ENCODE data around the gene PCDH9.

PCDH9 gene

GRCh38 chr13:67229481-67230403 lies at the start of gene PCDH9:
PCDH9 (minus strand) TSS chr13:67230336; CDS start chr13:67228440, 1,896 bp downstream.
- Histone ChIP-seq H3K9me3 (ENCODE audit: low read depth, low read length) (no peaks in the 10 kb centered on the region), H3K36me3 (ENCODE audit: insufficient read depth, low read length) (no peaks in the 10 kb centered on the region), H3K27ac (no peak within 1 kb of the TSS), H3K9ac (ENCODE audit: insufficient read length) (peak within 1 kb of the TSS; percentile 69), H3K4me3 (peak within 1 kb of the TSS; percentile 95)
- TF ChIP-seq FOXP2 (optimal IDR thresholded peaks at IDR 0.05; ENCODE audit: control extremely low read depth, extremely low read length, insufficient read depth): no peak
- peak; percentile 81 for TF ChIP-seq POLR2AphosphoS5 (IDR thresholded peaks at IDR 0.05; ENCODE audit: borderline replicate concordance, low read depth, low read length)
- DNase-seq (ENCODE audit: low read depth, low spot score): no peak

GRCh38 chr13:67278235-67278634 lies 48.1 kb upstream of the PCDH9 start:
- Histone ChIP-seq H3K9ac (ENCODE audit: insufficient read length) (no peak overlapping the region), H3K4me3 (no peak overlapping the region), H3K9me3 (ENCODE audit: low read depth, low read length) (no peaks in the 10 kb centered on the region), H3K36me3 (ENCODE audit: insufficient read depth, low read length) (no peaks in the 10 kb centered on the region), H3K27ac (no peak overlapping the region)
- DNase-seq (ENCODE audit: low read depth, low spot score): no peak
- TF ChIP-seq FOXP2 (optimal IDR thresholded peaks at IDR 0.05; ENCODE audit: control extremely low read depth, extremely low read length, insufficient read depth) (no peak), EZH2 (IDR thresholded peaks at IDR 0.05) (no peak), POLR2AphosphoS5 (IDR thresholded peaks at IDR 0.05; ENCODE audit: borderline replicate concordance, low read depth, low read length) (no peak)

GRCh38 chr13:67277581-67277980 lies 47.4 kb upstream of the PCDH9 start:
- Histone ChIP-seq H3K27ac (no peak overlapping the region), H3K9me3 (ENCODE audit: low read depth, low read length) (no peaks in the 10 kb centered on the region), H3K36me3 (ENCODE audit: insufficient read depth, low read length) (no peaks in the 10 kb centered on the region), H3K4me3 (no peak overlapping the region), H3K9ac (ENCODE audit: insufficient read length) (no peak overlapping the region)
- no peak for DNase-seq (ENCODE audit: low read depth, low spot score)
- TF ChIP-seq POLR2AphosphoS5 (IDR thresholded peaks at IDR 0.05; ENCODE audit: borderline replicate concordance, low read depth, low read length): no peak
- no peak for TF ChIP-seq EZH2 (IDR thresholded peaks at IDR 0.05)
- no peak for TF ChIP-seq FOXP2 (optimal IDR thresholded peaks at IDR 0.05; ENCODE audit: control extremely low read depth, extremely low read length, insufficient read depth)

- Histone ChIP-seq H3K36me3 (ENCODE audit: insufficient read depth, low read length) (no peaks in the 10 kb centered on the region), H3K27ac (no peak overlapping the region), H3K9ac (ENCODE audit: insufficient read length) (no peak overlapping the region), H3K9me3 (ENCODE audit: low read depth, low read length) (no peaks in the 10 kb centered on the region), H3K4me3 (no peak overlapping the region)
- DNase-seq (ENCODE audit: low read depth, low spot score): no peak
- TF ChIP-seq FOXP2 (optimal IDR thresholded peaks at IDR 0.05; ENCODE audit: control extremely low read depth, extremely low read length, insufficient read depth) (no peak), POLR2AphosphoS5 (IDR thresholded peaks at IDR 0.05; ENCODE audit: borderline replicate concordance, low read depth, low read length) (no peak), EZH2 (IDR thresholded peaks at IDR 0.05) (no peak)
Measured at GRCh38 chr13:67275351-67275960, 45.3 kb upstream of the PCDH9 start.

GRCh38 chr13:67273001-67273400 lies 42.9 kb upstream of the PCDH9 start:
- TF ChIP-seq POLR2AphosphoS5 (IDR thresholded peaks at IDR 0.05; ENCODE audit: borderline replicate concordance, low read depth, low read length) (no peak), EZH2 (IDR thresholded peaks at IDR 0.05) (no peak), FOXP2 (optimal IDR thresholded peaks at IDR 0.05; ENCODE audit: control extremely low read depth, extremely low read length, insufficient read depth) (no peak)
- H3K9ac ChIP-seq (ENCODE audit: insufficient read length): no peak overlapping the region
- H3K36me3 ChIP-seq (ENCODE audit: insufficient read depth, low read length): no peaks in the 10 kb centered on the region
- no peak overlapping the region for H3K4me3 ChIP-seq
- H3K27ac ChIP-seq: no peak overlapping the region
- no peak for DNase-seq (ENCODE audit: low read depth, low spot score)
- H3K9me3 ChIP-seq (ENCODE audit: low read depth, low read length): no peaks in the 10 kb centered on the region

- no peaks in the 10 kb centered on the region for H3K9me3 ChIP-seq (ENCODE audit: low read depth, low read length)
- no peak overlapping the region for H3K4me3 ChIP-seq
- H3K36me3 ChIP-seq (ENCODE audit: insufficient read depth, low read length): no peaks in the 10 kb centered on the region
- TF ChIP-seq EZH2 (IDR thresholded peaks at IDR 0.05): no peak
- TF ChIP-seq POLR2AphosphoS5 (IDR thresholded peaks at IDR 0.05; ENCODE audit: borderline replicate concordance, low read depth, low read length): no peak
- TF ChIP-seq FOXP2 (optimal IDR thresholded peaks at IDR 0.05; ENCODE audit: control extremely low read depth, extremely low read length, insufficient read depth): no peak
- DNase-seq (ENCODE audit: low read depth, low spot score): no peak
- H3K27ac ChIP-seq: no peak overlapping the region
- H3K9ac ChIP-seq (ENCODE audit: insufficient read length): no peak overlapping the region
Measured at GRCh38 chr13:67267136-67267535, 37.0 kb upstream of the PCDH9 start.

GRCh38 chr13:67259208-67259607 lies 29.1 kb upstream of the PCDH9 start:
- Histone ChIP-seq H3K9me3 (ENCODE audit: low read depth, low read length) (no peaks in the 10 kb centered on the region), H3K4me3 (no peak overlapping the region), H3K27ac (no peak overlapping the region), H3K36me3 (ENCODE audit: insufficient read depth, low read length) (no peaks in the 10 kb centered on the region), H3K9ac (ENCODE audit: insufficient read length) (no peak overlapping the region)
- no peak for TF ChIP-seq POLR2AphosphoS5 (IDR thresholded peaks at IDR 0.05; ENCODE audit: borderline replicate concordance, low read depth, low read length)
- no peak for TF ChIP-seq FOXP2 (optimal IDR thresholded peaks at IDR 0.05; ENCODE audit: control extremely low read depth, extremely low read length, insufficient read depth)
- TF ChIP-seq EZH2 (IDR thresholded peaks at IDR 0.05): no peak
- no peak for DNase-seq (ENCODE audit: low read depth, low spot score)

GRCh38 chr13:67258482-67258881 lies 28.3 kb upstream of the PCDH9 start:
- TF ChIP-seq POLR2AphosphoS5 (IDR thresholded peaks at IDR 0.05; ENCODE audit: borderline replicate concordance, low read depth, low read length) (no peak), FOXP2 (optimal IDR thresholded peaks at IDR 0.05; ENCODE audit: control extremely low read depth, extremely low read length, insufficient read depth) (no peak), EZH2 (IDR thresholded peaks at IDR 0.05) (no peak)
- Histone ChIP-seq H3K9ac (ENCODE audit: insufficient read length) (no peak overlapping the region), H3K4me3 (no peak overlapping the region), H3K36me3 (ENCODE audit: insufficient read depth, low read length) (no peaks in the 10 kb centered on the region), H3K9me3 (ENCODE audit: low read depth, low read length) (no peaks in the 10 kb centered on the region), H3K27ac (no peak overlapping the region)
- DNase-seq (ENCODE audit: low read depth, low spot score): no peak
